BJ (cell line): ENCODE measurements around the gene PTPRM. TPM values are rescaled to one million over a fixed set of nuclear protein-coding genes. Genes with fewer than 3 reads are reported as not detected.
"Not testable (repeated sequence)": the region's sequence is repeated elsewhere in the genome, so short reads cannot be mapped to it uniquely, and the experiment has no call there.

Source experiments
- CTCF ChIA-PET: fragments of 350-600 bp; formaldehyde crosslinking; extraction: SDS; loops from one replicate; lab custom pipeline; 2021; ENCODE audit warnings: antibody characterized with exemption, inconsistent platforms; lab: Yijun Ruan, JAX
- POLR2A ChIA-PET: fragments of 300-600 bp; sonication (Branson Sonifier 250); formaldehyde crosslinking; extraction: SDS; loops from one replicate; lab custom pipeline; 2021; ENCODE audit warnings: antibody characterized with exemption; lab: Charles Lee
- DNase-seq: peaks from one replicate; pipeline ENCODE4 v3.0.0-alpha.2; 2011; ENCODE audit warnings: low read depth
- H3K27me3 ChIP-seq: 2 replicates; pipeline ENCODE4 v1.6.0; 2011; ENCODE audit warnings: low read length; ENCODE audit not compliant: control insufficient read depth, insufficient read depth
- H3K36me3 ChIP-seq: 2 replicates; pipeline ENCODE4 v1.5.1; 2011; ENCODE audit warnings: low read length; ENCODE audit not compliant: control insufficient read depth, insufficient read depth
- H3K4me3 ChIP-seq: 2 replicates; pipeline ENCODE4 v1.5.1; 2011; ENCODE audit warnings: low read depth, mild to moderate bottlenecking, control low read depth, low read length
- CTCF ChIP-seq: IDR thresholded peaks from 2 replicates; pipeline ENCODE4 v1.5.1; 2011; ENCODE audit warnings: low read depth, mild to moderate bottlenecking, control low read depth, inconsistent platforms, low read length, moderate library complexity; ENCODE audit not compliant: insufficient read depth
- polyA plus RNA-seq: library from polyadenylated mRNA; depleted of rRNA; stranded (reverse); fragments of >200 nt; gene quantifications from 2 replicates; pipeline ENCODE4 v1.2.3, GENCODE V29; 2011

Gene PTPRM
- polyA plus RNA-seq, 1 experiment: 149 TPM

- Histone ChIP-seq H3K36me3 (no peaks in the 10 kb centered on the region), H3K27me3 (no peaks in the 10 kb centered on the region), H3K4me3 (no peak overlapping the region)
- CTCF ChIA-PET: no interaction called here
- TF ChIP-seq CTCF: no peak
- DNase-seq: no peak
- POLR2A ChIA-PET: no interaction called here
Measured at GRCh38 chr18:7954238-7954637, 387.1 kb downstream of the PTPRM start.

- Histone ChIP-seq H3K36me3 (no peaks in the 10 kb centered on the region), H3K4me3 (no peak overlapping the region), H3K27me3 (no peaks in the 10 kb centered on the region)
- CTCF ChIA-PET: no interaction called here
- DNase-seq: no peak
- POLR2A ChIA-PET: no interaction called here
- TF ChIP-seq CTCF: no peak
Measured at GRCh38 chr18:7955175-7955574, 388.1 kb downstream of the PTPRM start.

- H3K27me3 ChIP-seq: no peaks in the 10 kb centered on the region
- no peak overlapping the region for H3K4me3 ChIP-seq
- ChIA-PET CTCF (no interaction called here), POLR2A (no interaction called here)
- no peaks in the 10 kb centered on the region for H3K36me3 ChIP-seq
- no peak for TF ChIP-seq CTCF
- no peak for DNase-seq
Measured at GRCh38 chr18:7957297-7957696, 390.2 kb downstream of the PTPRM start.

GRCh38 chr18:7958081-7958896 lies 391.2 kb downstream of the PTPRM start:
- TF ChIP-seq CTCF: no peak
- ChIA-PET CTCF (no interaction called here), POLR2A (no interaction called here)
- no peak for DNase-seq
- Histone ChIP-seq H3K27me3 (no peaks in the 10 kb centered on the region), H3K4me3 (no peak overlapping the region), H3K36me3 (no peaks in the 10 kb centered on the region)

GRCh38 chr18:7958897-7959146 lies 391.7 kb downstream of the PTPRM start:
- CTCF ChIA-PET: interaction anchor here (0.9 kb wide), 1 partner anchor 12 kb away, joined by 3 read pairs; no protein-coding TSS in a partner anchor
- POLR2A ChIA-PET: no interaction called here
- Histone ChIP-seq H3K27me3 (no peaks in the 10 kb centered on the region), H3K36me3 (no peaks in the 10 kb centered on the region), H3K4me3 (no peak overlapping the region)
- no peak for TF ChIP-seq CTCF
- no peak for DNase-seq

GRCh38 chr18:7966682-7967081 lies 399.6 kb downstream of the PTPRM start:
- DNase-seq, H3K36me3 ChIP-seq, CTCF ChIA-PET, H3K4me3 ChIP-seq, H3K27me3 ChIP-seq, POLR2A ChIA-PET: not testable (repeated sequence)
